Activated naive CD8-positive, alpha-beta T cell treated with anti-CD3 and anti-CD28 coated beads, Interleukin-2, amount 10 ng/mL, durations not matched to agents 7 days and 5 days (primary cell): ENCODE measurements around the gene UBP1. TPM values are rescaled to one million over a fixed set of nuclear protein-coding genes. Genes with fewer than 3 reads are reported as not detected.

Experiments used
- total RNA-seq, 2 experiments: library from RNA; stranded (reverse); gene quantifications; one replicate each; pipeline ENCODE4 v1.2.3, GENCODE V29; 2021

UBP1 gene
- total RNA-seq, 2 experiments from 2014 or later: 66.8 to 73.9 TPM

Other genes starting within 250 kb of the UBP1 start
- gene SUSD5, start 221.6 kb downstream of the UBP1 start, total RNA-seq: not detected
- not detected for gene FBXL2, start 163.0 kb downstream of the UBP1 start, total RNA-seq